ENCODE data around the gene PPP1R16B.

Gene PPP1R16B

DNA sequence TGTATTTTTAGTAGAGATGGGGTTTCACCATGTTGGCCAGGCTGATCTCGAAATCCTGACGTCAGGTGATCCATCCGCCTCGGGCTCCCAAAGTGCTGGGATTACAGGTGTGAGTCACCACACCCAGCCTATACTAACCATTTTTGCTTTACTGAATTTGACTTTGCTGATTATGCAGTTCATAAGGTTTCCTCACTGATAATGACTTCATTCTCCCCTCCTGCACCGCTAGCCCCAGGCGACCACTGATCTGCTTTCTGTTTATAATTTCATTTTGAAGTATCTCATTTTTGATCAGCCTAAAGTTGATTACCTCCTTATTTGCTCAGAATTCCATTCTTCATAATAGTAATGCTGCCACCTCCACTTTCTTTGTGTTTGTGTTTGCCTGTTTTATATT lies 72.0 kb downstream of the PPP1R16B start:
- peaks cover 1% of the 10 kb centered on the region for H3K9me3 Mint-ChIP-seq
- peaks cover 76% of the 10 kb centered on the region for H3K36me3 Mint-ChIP-seq (ENCODE audit: low read depth)
- peak overlapping the region; percentile 97 for H3K27ac Mint-ChIP-seq
- peak; percentile 29 for DNase-seq
- H3K27me3 Mint-ChIP-seq, result no peaks in the 10 kb centered on the region
- H3K4me1 Mint-ChIP-seq (ENCODE audit: low read depth), result peaks cover 97% of the 10 kb centered on the region
- H3K4me3 Mint-ChIP-seq, result peak overlapping the region; percentile 31

DNA sequence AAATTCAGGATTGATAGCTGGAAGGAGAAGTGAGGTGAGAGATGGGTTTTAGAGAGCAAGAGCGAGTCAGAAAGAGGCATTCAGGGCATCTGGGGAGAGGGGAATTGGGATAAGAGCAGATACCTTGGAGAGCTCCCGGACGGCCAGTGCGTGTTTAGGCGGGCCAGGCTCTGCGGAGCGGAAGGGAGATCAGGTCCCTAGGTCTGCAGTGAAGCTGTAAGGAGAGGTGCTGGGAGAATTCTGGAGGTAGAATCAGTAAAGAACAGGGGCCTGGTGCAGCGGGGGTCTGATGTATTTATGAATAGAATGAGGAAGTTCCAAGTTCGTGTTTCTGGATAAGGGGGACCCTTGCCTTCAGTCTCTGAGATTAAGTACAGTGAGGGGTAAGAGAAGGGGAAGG lies 73.4 kb downstream of the PPP1R16B start:
- peaks cover 84% of the 10 kb centered on the region for H3K36me3 Mint-ChIP-seq (ENCODE audit: low read depth)
- peaks cover 97% of the 10 kb centered on the region for H3K4me1 Mint-ChIP-seq (ENCODE audit: low read depth)
- no peaks in the 10 kb centered on the region for H3K27me3 Mint-ChIP-seq
- peak overlapping the region; percentile 82 for H3K27ac Mint-ChIP-seq
- DNase-seq, result peak; percentile 19
- H3K4me3 Mint-ChIP-seq, result no peak overlapping the region
- no peaks in the 10 kb centered on the region for H3K9me3 Mint-ChIP-seq

- H3K4me1 Mint-ChIP-seq (ENCODE audit: low read depth), result peaks cover 84% of the 10 kb centered on the region
- no peaks in the 10 kb centered on the region for H3K9me3 Mint-ChIP-seq
- H3K4me3 Mint-ChIP-seq, result no peak overlapping the region
- peak overlapping the region; percentile 78 for H3K27ac Mint-ChIP-seq
- peak; percentile 29 for DNase-seq
- H3K27me3 Mint-ChIP-seq, result no peaks in the 10 kb centered on the region
- peaks cover 76% of the 10 kb centered on the region for H3K36me3 Mint-ChIP-seq (ENCODE audit: low read depth)
Observed at GRCh38 chr20:38880952-38881735, 75.6 kb downstream of the PPP1R16B start.

DNA sequence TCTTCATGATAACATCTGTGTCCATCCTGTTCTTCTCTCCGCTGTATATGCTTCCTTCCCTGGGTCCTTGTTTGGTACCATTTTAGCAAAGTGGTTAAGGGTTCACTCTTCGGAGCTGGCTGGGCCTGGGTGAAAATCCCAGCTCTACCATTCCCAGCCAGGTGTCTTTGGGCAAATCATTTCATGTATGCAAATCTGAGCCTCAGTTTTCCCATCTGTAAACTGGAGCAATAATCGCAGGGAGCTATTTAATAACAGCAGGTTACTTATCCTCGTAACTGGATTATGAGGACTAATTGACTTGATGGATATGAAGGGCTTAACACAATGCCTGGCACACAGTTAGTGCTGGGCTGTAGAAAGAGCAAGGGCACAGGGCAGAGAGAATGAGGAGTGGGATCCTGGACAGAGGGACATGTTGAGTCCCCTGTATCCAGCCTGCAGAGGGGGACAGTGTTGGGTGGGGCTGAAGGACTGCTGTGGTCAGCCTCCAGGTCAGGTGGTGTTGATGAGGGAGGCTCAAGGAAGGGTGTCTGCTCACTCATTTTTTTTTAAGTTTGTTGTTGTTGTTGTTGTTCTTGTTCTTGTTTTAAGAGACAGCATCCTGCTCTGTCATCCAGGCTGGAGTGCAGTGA lies 76.4 kb downstream of the PPP1R16B start:
- H3K27me3 Mint-ChIP-seq, result no peaks in the 10 kb centered on the region
- H3K4me3 Mint-ChIP-seq, result no peak overlapping the region
- H3K36me3 Mint-ChIP-seq (ENCODE audit: low read depth), result peaks cover 74% of the 10 kb centered on the region
- peak overlapping the region; percentile 78 for H3K27ac Mint-ChIP-seq
- no peaks in the 10 kb centered on the region for H3K9me3 Mint-ChIP-seq
- DNase-seq, result peak; percentile 25
- H3K4me1 Mint-ChIP-seq (ENCODE audit: low read depth), result peaks cover 77% of the 10 kb centered on the region

GRCh38 chr20:38882600-38882999 lies 77.1 kb downstream of the PPP1R16B start:
- Mint-ChIP-seq H3K4me1 (ENCODE audit: low read depth) (peaks cover 75% of the 10 kb centered on the region), H3K27me3 (no peaks in the 10 kb centered on the region), H3K27ac (peak overlapping the region; percentile 78), H3K36me3 (ENCODE audit: low read depth) (peaks cover 77% of the 10 kb centered on the region), H3K4me3 (no peak overlapping the region), H3K9me3 (no peaks in the 10 kb centered on the region)
- no peak for DNase-seq

GRCh38 chr20:38883081-38883980 lies 77.8 kb downstream of the PPP1R16B start:
- Mint-ChIP-seq H3K4me3 (no peak overlapping the region), H3K27me3 (no peaks in the 10 kb centered on the region), H3K36me3 (ENCODE audit: low read depth) (peaks cover 76% of the 10 kb centered on the region), H3K9me3 (no peaks in the 10 kb centered on the region), H3K27ac (peak overlapping the region; percentile 78), H3K4me1 (ENCODE audit: low read depth) (peaks cover 70% of the 10 kb centered on the region)
- DNase-seq, result peak; percentile 37

- no peak for DNase-seq
- Mint-ChIP-seq H3K27me3 (no peaks in the 10 kb centered on the region), H3K27ac (peak overlapping the region; percentile 78), H3K4me1 (ENCODE audit: low read depth) (peaks cover 66% of the 10 kb centered on the region), H3K4me3 (no peak overlapping the region), H3K9me3 (no peaks in the 10 kb centered on the region), H3K36me3 (ENCODE audit: low read depth) (peaks cover 75% of the 10 kb centered on the region)
Observed at GRCh38 chr20:38883981-38884733, 78.7 kb downstream of the PPP1R16B start.

- H3K27me3 Mint-ChIP-seq, result no peaks in the 10 kb centered on the region
- H3K27ac Mint-ChIP-seq, result peak overlapping the region; percentile 55
- DNase-seq, result no peak
- peaks cover 68% of the 10 kb centered on the region for H3K4me1 Mint-ChIP-seq (ENCODE audit: low read depth)
- no peaks in the 10 kb centered on the region for H3K9me3 Mint-ChIP-seq
- no peak overlapping the region for H3K4me3 Mint-ChIP-seq
- H3K36me3 Mint-ChIP-seq (ENCODE audit: low read depth), result peaks cover 77% of the 10 kb centered on the region
Observed at GRCh38 chr20:38885357-38885756, 79.9 kb downstream of the PPP1R16B start.

DNA sequence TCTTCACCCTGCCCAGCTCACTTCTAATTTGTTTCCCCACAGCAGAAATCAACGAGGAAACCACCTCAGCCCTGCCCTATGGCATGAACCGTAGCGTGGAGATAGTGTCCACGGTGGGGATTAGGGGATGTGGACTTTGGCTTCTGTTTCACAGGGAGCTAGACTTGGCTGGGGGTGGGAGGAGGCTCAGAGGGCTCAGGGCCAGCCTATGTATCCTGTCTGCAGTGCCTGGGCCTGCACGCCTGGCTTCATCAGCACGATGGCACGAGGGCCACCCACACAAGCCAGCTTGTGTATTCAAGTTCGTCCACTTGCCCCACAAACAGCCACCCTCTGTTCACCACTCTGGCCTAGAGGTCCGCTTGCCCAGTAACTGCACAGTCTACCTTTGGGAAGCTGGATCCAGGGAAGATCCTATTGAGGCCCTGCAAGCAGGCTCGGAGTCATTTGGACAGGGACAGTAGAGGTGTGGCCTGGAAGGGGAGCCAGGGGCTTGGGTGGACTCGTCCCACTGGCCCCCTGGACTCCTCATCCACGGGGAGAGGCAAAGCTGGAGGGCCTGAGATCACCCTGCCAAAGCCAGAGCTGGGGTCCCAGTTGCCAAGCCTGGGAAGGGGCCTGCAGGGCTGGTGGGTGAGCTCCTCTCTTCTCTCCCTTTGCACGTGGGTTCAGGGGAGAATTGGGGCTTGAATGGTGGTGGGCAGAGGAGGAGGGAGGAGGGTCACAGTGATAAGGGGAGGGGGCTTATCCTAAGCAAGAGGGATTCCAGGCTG lies 82.7 kb downstream of the PPP1R16B start:
- no peaks in the 10 kb centered on the region for H3K9me3 Mint-ChIP-seq
- peaks cover 63% of the 10 kb centered on the region for H3K4me1 Mint-ChIP-seq (ENCODE audit: low read depth)
- peaks cover 71% of the 10 kb centered on the region for H3K36me3 Mint-ChIP-seq (ENCODE audit: low read depth)
- no peaks in the 10 kb centered on the region for H3K27me3 Mint-ChIP-seq
- no peak overlapping the region for H3K4me3 Mint-ChIP-seq
- H3K27ac Mint-ChIP-seq, result peak overlapping the region; percentile 37
- DNase-seq, result no peak

DNA sequence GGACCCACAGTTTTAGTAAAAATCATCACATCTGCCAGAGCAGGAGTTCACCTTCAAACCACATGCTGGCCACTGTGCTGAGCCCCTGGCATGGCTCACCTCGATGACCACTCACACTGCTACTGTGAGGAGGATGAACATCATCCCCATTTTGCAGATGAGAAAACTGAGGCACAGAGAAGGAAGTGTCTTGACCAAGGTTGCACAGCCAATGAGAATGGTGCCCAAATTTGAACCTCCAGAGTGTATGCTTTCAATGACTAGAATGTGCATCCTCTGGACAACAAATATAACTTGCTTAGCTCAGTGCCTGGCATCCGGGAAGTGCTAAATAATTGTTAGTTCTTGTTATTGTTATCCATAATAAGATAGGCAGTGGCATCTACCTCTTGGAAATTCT lies 83.6 kb downstream of the PPP1R16B start:
- H3K4me3 Mint-ChIP-seq, result no peak overlapping the region
- H3K4me1 Mint-ChIP-seq (ENCODE audit: low read depth), result peaks cover 62% of the 10 kb centered on the region
- H3K27me3 Mint-ChIP-seq, result no peaks in the 10 kb centered on the region
- H3K9me3 Mint-ChIP-seq, result no peaks in the 10 kb centered on the region
- peak overlapping the region; percentile 95 for H3K27ac Mint-ChIP-seq
- H3K36me3 Mint-ChIP-seq (ENCODE audit: low read depth), result peaks cover 70% of the 10 kb centered on the region
- DNase-seq, result no peak

GRCh38 chr20:38889792-38890496 lies 84.4 kb downstream of the PPP1R16B start:
- Mint-ChIP-seq H3K27me3 (no peaks in the 10 kb centered on the region), H3K4me3 (no peak overlapping the region), H3K4me1 (ENCODE audit: low read depth) (peaks cover 65% of the 10 kb centered on the region), H3K36me3 (ENCODE audit: low read depth) (peaks cover 72% of the 10 kb centered on the region), H3K9me3 (no peaks in the 10 kb centered on the region), H3K27ac (peak overlapping the region; percentile 95)
- no peak for DNase-seq

DNA sequence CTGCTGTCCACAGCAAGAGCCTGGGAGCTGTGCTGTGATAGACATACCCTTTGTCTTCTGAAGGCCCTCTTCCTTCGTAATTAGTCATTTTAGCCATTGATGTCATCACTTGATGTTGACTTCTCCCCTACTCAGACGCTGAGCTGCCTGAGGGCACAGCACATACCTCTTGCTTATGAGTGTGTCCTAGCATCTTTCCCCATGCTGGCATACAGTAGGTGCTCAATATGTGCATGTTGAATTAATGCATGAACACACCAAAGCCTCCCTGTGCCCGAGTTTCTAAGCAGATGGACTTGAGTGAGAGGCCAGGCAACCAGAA lies 85.0 kb downstream of the PPP1R16B start:
- Mint-ChIP-seq H3K4me3 (no peak overlapping the region), H3K27ac (peak overlapping the region; percentile 95), H3K27me3 (no peaks in the 10 kb centered on the region), H3K9me3 (no peaks in the 10 kb centered on the region), H3K36me3 (ENCODE audit: low read depth) (peaks cover 75% of the 10 kb centered on the region), H3K4me1 (ENCODE audit: low read depth) (peaks cover 63% of the 10 kb centered on the region)
- DNase-seq, result no peak

All from activated T-cell treated with anti-CD3 and anti-CD28 coated beads, Interleukin-2, amount 50 U/mL, for 24 hours (primary cell).